ENCODE measurements around the gene STX8.
"Not testable (repeated sequence)": the region's sequence is repeated elsewhere in the genome, so short reads cannot be mapped to it uniquely, and the experiment has no call there.

Gene STX8

DNA sequence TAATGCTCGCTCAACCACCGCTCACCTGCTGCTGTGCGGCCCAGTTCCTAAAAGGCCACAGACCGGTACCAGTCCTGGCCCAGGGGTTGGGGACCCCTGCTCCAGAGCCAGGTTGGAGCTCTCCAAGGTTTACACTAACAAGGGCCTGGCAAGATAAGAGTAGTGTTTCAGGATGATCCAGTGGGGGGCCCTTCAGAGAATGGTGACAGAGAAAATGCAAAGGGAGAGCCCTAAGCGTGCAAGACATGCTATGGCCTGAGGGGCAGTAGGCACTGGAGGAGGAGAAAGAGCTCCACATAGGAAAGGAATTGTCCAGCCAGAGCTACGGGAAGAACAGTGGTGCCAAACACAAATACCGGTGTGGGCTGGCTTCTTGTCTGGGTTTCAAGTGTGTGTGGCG lies 233.4 kb downstream of the STX8 start:
- no peak for DNase-seq (ENCODE audit: low spot score)

GRCh38 chr17:9339958-9340357 lies 235.7 kb downstream of the STX8 start:
- DNase-seq (ENCODE audit: low spot score): no peak

- DNase-seq (ENCODE audit: low spot score): not testable (repeated sequence)
These were observed 236.1 kb downstream of the STX8 start for GRCh38 chr17:9339482-9339881.

DNA sequence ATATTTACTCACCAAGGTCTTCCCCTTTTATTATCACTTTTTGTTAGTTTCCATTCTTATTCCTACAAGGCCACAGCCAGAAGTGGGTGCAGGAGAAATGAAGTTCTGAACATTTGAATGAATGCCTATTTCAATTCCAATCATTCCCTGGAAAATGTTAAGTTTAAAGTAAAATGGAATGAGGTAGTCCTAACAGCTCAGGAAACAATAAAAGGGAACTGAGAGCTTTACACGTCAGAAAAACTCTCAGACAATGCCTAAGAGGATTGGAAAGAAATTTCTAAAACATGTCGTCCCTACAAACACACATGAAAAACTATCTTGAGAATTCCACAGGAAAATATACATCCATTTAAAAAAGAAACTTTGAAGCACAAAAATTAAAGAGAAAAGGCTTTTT lies 238.8 kb downstream of the STX8 start:
- no peak for DNase-seq (ENCODE audit: low spot score)

DNA sequence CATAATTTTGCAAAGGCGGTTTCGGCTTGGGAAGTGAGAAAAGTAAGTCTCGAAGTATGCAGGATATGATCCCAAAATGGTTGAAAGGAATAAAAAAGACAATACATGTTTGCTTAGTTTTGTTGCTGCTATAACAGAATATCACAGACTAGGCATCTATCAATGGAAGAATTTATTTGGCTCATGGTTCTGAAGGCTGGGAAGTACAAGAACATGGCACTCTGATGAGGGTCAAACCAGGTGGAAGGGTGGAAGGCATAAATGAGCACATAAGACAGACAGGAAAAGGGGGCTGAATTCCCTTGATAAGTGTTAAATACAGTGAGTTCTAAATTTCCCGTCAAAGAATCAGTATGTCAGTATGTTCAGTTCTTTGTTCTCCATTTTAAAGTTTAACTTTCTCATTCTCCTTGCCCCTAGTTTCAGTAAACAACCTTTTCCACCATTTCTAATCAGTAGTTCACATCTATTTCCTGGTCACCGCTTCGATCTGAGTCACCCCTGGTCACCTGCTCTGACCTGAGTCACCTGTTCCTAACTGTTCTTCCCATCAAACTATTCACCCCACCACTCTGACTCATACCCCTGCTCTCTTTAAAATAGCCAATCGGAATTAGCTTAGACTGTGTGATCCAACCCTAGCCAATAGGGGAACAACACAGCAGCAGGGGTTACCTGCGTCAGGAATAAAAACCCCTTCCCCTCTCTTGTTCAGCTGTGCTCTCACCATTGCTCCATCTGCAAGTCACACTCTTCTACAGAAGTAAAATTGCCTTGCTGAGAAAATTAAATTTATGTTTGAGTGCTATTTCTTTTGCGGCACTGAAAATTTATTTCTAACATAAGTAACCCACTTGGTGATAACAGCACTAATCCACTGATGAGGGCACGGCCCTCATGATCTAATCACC lies 240.8 kb downstream of the STX8 start:
- DNase-seq (ENCODE audit: low spot score): no peak

GRCh38 chr17:9332132-9332494 lies 243.5 kb downstream of the STX8 start:
- DNase-seq (ENCODE audit: low spot score): no peak

DNA sequence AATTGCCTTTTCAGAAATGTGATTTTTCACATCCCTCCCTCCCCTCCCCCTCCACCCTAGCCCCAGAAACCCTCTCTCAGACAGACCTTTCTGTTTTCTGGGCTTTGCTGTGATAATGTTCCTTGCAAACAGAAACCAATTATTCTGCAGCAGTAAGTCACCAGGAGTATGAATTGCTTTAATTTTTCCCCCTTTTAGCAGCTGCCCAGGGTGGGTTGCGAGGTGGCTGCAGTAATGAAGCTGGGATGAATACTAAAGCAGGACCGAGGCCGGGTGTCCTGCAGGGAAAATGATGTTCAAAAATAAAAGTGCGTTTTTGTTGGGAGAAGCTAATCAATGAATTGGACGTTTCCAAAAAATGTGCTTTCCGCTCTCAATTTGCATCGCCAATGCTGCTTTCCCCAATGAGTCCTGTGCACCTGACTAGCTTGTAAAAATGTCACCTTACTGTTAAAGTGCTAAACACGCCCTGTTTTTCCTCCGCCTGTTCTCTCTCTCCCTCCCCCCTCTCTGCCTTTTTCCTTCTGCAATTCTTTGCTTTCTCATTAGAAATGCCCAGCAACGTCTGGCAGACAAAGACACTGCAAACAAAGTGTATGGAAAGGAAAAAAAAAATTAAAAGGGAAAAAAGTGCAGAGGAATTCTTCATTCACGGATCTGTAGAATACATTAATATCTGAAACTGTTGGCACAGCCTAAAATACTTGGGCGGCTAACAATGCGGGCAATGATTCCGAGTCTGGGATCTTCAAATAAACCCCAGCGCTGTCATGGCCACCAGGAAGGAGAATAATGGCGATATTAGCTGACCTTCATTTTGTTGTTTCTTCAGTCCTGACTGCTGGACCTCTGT lies 244.1 kb downstream of the STX8 start:
- no peak for DNase-seq (ENCODE audit: low spot score)

DNA sequence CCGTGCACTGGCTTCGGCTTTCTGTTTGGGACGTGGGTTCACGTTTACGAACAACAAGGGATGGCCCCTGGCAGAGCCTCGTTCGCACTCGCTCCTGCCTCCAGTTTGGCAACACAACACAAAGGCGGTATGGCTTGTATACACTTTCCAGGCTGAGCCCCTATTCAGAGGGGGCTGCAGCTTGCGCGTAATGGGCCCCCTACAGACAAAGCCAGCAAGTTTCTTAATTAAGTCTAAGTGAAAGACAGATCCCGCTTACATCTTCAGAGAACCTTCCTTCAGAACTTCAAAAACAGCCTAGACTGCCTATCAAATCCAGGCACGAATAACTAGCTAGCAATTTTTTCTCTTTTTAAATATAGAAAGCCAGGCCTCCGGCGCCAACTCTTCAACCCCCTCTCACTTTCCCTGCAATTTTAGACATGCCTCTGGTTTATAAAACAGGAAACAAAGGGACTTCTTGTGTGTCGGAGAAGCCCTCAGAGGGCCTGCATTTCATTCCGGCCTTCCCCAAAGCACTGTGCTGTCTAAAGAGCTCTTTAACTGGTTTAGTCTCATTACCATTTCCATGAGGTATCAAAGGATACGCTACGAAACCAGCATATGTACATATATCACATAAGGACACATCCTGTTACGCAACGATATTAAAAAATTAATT lies 244.9 kb downstream of the STX8 start:
- DNase-seq (ENCODE audit: low spot score): no peak

DNA sequence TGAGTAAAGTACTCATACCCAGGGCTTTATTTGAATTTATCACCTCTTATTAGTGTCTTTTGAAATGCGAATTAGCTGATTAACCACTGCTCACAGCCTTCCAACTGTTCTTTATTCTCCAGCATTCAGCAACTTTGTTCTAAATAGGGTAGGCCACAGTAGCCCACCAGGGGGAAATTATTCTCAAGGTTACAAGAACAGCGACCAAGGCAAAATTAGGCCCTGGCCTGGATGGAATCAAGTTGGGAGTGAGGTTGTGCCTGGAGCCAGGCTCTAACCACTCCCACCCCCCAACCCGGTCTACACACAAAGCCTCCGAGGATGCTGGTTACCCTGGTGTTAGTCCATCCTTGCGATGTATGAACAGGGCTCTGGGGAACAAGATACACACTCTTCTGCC lies 245.5 kb downstream of the STX8 start:
- DNase-seq (ENCODE audit: low spot score): no peak

GRCh38 chr17:9329251-9329921 lies 246.2 kb downstream of the STX8 start:
- no peak for DNase-seq (ENCODE audit: low spot score)

GRCh38 chr17:9324864-9325263 lies 250.8 kb downstream of the STX8 start:
- DNase-seq (ENCODE audit: low spot score): no peak

DNA sequence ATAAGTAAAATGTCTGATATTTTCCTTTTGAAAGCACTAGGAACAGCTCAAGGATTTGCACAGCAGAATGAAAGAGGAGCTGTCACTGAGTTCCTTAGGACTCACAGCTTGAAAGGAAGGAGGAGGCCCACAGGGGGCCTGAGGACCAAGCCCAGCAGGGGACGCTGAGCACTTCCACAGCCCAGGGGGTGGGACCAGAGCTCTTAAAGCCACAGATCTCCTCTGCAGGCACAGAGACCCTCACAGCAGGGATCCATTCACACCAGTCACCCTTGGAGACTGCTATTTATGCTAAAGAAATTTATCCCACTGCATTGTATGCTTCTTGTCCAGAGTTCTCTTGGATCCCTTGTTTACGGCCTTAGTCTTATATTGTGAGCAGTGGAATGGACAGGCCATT lies 253.3 kb downstream of the STX8 start:
- no peak for DNase-seq (ENCODE audit: low spot score)

- DNase-seq (ENCODE audit: low spot score): no peak
These were observed 253.7 kb downstream of the STX8 start for GRCh38 chr17:9321890-9322289.

GRCh38 chr17:9315360-9315759 lies 260.3 kb downstream of the STX8 start:
- no peak for DNase-seq (ENCODE audit: low spot score)

- no peak for DNase-seq (ENCODE audit: low spot score)
These were observed 262.3 kb downstream of the STX8 start for GRCh38 chr17:9313346-9313745.

DNA sequence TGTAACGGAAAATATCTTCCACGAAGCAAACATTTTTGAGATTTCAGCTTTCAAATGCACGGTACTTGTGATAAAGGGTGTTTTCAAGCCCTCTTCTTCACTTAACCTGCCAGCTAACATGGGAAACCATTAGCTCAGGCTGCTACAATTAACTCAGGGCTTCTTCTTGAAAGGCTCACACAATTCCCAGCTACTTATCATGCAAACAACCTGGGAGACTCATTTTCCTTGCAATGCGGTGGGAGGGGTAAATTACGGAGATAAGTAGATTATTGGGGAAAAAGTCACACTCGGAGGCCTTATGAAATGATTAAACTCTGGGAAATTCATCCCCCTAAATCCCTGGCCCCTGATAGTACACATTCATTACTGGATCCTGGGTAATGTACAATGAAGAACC lies 266.4 kb downstream of the STX8 start:
- DNase-seq (ENCODE audit: low spot score): no peak

DNA sequence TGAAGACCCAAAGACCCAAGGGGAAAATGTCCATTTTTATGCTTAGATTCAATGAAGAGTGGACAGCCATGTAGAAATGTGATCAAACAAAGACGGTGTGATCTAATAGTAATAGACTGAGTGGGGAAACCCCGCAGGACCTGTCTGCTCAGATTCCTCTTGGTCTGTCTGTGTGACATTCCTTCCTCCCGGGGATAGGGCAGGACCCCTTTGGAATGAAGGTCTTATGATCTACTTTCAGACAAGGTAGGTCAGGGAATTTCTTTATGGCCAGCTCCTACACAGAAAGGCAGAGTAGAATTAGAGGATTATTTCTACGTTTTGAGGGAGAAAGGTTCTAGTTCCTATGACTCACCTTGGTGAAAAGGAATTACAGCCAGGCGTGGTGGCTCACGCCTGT lies 267.6 kb downstream of the STX8 start:
- DNase-seq (ENCODE audit: low spot score): no peak

- DNase-seq (ENCODE audit: low spot score): no peak
These were observed 268.2 kb downstream of the STX8 start for GRCh38 chr17:9307313-9307998.

DNA sequence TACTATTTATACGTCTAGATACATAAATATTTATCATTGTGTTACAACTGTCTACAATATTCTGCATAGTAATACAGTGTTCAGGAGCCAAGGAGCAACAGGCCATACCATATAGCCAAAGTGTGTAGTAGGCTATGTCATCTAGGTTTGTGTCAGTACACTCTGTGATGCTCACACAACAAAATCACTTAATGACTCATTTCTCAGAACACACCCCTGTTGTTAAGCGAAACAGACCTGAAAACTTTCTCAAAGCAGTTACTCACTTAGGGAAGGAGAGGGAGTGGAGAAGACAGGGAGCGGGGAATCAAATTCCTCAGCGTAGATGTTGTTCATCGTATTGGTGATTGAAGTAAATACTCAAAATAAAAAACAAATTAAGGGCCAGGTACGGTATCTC lies 269.5 kb downstream of the STX8 start:
- no peak for DNase-seq (ENCODE audit: low spot score)

- no peak for DNase-seq (ENCODE audit: low spot score)
These were observed 275.9 kb downstream of the STX8 start for GRCh38 chr17:9299695-9300094.

DNA sequence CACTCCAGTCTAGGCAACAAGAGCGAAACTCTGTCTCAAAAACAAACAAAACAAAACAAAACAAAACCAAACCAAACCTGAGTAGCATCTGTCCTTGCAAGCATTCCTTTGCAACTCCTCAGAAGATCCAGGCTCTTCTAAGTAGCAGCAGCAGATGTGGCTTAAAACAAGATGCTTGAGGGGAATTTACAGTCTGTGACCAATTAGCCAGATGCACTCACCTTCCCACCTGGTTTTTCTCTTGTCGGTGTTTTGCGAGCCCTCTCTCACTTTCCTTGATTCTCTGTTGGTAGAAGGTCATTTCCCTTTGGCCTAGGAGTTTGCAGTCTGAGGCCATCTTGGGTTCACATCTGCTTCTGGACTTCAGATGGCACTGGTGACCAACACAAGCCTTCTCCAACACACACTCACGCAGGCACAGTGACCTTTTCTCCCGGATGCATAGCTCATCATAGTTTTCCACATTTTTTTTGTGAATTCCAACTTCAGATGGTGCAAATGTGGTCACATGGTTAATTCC lies 276.8 kb downstream of the STX8 start:
- no peak for DNase-seq (ENCODE audit: low spot score)

Measured in CD4-positive, alpha-beta T cell treated with Interleukin-2 at 100 ng/mL for 4 hours (primary cell).